ENCODE data around the gene ZBTB4.

ZBTB4 gene

DNA sequence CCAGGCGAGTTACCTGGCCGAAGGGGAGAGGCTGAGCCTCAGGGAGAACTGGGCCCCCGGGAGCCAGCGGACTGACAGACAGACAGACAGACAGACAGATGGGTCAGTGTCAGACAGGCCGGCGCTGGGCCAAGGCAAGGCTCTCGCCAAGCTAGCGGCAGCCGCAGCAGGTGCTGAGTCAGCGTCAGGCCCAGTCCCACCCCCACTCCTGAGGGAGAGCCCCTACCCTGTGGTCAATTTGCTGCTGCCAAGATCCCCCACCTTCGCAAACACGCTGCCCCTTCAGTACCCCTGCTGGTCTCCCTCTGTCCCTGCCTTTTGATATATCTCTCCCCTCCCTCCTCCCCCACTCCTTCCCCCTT lies 38.6 kb downstream of the ZBTB4 start:
- DNase-seq = no peak

DNA sequence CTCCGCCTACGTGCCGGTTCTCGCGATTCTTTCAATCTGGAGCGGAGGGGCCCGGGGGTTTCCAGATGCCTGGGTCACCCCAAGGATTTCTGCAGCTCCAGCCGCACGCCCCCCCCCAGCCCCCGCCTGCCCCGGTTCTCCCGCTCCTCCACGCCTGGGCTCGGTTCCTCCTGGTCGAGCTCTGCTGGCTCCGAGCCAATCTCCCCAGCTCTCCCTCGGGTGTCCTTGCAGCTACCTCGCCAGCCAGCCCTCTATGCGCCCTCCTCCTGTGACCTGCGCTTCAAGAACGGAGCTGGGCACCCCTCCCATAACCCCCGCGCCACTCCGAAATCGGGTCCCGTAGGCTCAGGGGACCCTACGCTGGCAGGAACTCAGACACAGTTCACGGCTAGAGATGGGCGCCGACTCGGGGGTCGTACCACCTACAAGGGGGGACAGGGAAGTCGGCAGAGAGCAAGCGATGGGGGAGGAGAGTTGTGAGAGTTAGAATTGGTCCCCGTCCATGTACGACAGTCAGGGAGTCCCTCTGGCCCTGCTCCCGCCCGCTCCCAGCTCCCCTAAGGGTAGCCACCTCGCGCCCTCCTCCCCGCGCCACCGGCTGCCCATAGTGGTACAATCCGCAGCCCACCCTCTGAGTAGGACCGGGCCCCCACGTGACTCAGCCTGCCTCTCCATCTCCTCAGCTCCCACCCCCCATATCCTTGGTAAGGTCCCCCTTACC lies 39.2 kb downstream of the ZBTB4 start:
- DNase-seq = peak; percentile 15

DNA sequence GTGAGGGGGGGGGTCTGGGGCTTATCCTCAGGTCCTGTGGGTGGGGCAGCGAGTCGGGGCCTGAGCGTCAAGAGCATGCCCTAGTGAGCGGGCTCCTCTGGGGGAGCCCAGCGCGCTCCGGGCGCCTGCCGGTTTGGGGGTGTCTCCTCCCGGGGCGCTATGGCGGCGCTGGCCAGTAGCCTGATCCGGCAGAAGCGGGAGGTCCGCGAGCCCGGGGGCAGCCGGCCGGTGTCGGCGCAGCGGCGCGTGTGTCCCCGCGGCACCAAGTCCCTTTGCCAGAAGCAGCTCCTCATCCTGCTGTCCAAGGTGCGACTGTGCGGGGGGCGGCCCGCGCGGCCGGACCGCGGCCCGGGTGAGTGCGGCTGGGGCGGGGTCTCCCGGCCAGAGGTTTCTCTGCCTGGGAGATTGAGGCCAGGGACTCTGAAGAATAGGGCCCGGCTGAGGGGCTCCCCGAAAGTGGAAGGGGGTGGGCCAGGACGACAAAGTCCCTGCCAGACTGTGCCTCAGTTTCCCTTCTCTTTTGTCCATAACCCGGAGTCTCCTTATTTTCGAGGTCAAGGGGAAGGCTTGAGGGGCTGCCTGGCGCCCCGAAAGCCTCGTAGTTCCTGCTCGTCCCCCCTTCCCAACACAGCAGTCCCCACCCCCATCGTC lies 39.8 kb downstream of the ZBTB4 start, which contains the start of gene FGF11:
Gene FGF11 (plus strand): TSS at position 51 of the 651 bp plus-strand sequence. CDS start 109 bp downstream, at position 160.
- DNase-seq = no peak

DNA sequence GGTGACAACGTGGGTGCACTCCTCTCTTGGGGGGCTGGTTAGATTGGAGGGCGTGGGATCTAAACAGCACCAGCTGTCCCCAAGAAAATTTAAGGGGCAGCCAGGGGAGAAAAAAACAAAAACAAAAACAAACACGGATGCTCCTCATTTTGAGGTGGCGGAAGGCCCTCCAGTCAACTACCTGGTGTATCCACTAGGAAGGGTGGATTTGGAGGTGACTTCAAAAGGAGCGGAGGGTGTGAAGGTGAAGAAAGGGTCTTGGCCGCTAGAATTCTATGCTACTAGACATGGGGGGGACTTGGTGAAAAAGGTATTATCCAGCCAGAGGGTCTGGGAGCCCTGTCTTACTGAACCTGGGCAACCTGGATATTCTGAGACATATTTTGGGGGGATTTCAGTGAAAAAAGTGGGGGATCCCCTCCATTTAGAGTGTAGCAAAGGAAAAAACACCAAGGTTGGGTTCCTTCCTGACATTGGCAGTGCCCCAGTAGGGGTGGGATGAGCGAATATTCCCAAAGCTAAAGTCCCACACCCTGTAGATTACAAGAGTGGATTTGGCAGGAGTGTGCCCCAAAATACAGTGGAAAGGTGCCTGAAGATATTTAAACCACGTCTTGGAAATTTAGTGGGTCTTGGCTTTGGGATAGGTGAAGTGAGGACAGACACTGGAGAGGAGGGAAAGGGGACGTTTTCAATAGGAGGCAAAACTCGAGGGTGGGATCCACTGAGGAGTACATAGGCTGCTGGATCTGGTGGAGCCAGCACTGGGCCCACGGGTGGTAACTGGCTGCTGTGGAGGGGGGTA lies 40.6 kb downstream of the ZBTB4 start:
- no peak for DNase-seq

DNA sequence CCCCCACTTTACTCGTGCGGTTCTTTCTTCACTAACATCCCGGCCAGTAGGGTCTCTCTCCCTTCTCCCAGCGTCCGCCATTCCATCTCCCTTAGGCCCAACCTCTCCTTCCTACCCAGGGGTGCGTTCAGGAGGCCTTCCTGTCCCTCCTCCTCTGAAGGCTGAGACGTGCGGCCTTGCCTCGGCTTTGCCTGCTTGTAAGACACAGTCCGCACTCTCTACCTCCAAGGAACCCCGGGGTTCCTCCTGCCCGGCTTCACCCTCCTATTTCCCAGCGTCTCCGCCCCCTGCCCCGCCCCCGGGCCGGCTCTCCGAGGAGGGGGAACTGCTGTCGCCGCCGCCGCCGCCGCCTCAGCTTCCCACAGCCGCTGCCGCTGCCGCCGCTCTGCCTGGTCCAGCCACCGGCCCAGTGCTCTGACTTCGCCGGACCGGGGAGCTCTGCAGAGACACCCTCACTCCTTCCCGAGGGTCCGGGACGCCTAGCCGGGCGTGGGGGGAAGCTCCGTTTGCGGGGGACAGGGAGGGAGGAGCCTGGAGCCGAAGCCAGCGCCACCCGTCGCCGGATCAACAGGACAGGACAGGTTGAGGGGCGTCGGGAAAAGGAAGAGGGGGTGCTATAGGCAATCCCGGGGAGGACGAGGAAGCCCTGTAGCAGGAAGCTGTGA lies 41.3 kb downstream of the ZBTB4 start:
- peak; percentile 35 for DNase-seq

DNA sequence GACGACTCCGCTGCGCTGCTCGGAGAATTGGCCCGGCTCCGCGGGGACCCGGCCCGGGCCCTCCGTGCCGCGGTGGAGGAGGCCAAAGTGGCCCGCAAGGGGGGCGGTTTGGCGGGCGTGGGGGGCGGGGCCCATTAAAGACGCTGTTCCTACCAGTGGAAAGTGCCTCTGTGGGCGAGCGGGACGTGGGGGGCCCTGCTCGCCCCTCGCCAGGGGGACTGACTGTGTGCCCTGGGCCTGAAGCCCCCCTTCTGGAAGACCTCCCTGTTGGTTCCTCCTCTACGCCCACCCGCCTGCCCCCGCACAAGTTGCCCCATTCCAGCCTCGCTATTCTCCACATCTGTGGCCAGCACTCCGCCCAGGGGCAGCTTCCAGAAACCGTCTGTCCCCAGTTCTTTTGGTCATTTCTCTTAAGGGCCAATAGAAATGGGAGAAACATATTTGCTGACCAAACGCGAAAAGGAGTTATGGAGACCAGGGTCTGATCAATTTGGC lies 42.0 kb downstream of the ZBTB4 start:
- no peak for DNase-seq

DNA sequence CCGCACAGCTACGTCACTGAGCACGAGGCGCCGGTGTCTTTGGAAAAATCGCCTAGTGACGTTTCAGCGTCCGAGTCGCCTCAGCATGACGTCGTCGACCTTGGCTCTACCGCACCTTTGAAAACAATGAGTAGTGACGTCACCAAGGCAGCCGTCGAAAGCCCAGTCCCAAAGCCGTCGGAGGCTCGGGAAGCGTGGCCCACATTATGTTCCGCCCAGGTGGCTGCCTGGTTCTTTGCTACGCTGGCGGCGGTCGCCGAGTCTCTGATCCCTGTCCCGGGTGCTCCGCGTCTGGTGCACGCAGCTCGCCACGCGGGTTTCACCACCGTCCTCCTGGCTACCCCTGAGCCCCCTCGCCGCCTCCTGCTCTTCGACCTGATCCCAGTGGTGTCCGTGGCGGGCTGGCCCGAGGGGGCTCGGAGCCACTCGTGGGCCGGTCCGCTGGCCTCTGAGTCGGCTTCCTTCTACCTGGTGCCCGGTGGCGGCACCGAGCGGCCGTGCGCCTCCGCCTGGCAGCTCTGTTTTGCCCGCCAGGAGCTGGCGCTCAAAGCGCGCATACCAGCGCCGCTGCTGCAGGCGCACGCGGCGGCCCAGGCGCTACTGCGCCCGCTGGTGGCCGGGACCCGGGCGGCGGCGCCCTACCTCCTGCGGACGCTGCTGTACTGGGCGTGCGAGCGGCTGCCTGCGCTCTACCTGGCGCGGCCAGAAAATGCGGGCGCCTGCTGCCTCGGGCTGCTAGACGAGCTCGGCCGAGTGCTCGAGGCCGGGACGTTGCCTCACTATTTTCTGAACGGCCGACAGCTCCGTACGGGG lies 42.7 kb downstream of the ZBTB4 start:
- DNase-seq = peak; percentile 80

DNA sequence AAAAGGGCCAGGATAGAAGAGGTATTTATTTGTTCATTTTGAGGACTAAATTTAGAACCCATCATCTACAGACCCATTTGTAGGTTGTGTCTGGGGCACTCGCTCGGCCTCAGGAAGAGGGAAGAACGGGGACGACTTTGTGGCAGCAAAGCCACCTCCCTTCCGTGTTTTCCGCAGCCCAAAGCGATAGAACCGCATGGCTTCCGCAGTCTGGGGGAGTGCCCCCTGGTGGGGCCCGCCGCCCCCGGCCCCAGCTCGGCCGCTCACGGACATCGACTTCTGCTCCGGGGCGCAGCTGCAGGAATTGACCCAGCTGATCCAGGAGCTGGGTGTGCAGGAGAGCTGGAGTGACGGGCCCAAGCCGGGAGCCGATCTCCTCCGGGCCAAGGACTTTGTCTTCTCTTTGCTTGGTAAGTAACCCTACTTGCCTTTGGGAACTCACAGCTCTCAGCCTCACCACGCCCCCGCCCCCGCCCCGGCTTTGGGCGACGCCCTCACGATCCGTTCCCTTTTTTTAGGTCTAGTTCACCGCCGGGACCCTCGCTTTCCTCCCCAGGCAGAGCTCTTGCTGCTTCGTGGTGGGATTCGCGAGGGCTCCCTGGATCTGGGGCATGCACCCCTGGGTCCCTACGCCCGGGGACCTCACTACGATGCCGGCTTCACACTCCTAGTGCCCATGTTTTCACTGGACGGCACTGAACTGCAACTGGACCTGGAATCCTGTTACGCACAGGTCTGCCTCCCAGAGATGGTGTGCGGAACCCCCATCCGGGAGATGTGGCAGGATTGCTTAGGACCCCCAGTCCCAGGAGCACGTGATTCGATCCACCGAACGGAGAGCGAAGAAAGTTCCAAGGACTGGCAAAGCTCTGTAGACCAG lies 43.5 kb downstream of the ZBTB4 start:
- DNase-seq = peak; percentile 72

DNA sequence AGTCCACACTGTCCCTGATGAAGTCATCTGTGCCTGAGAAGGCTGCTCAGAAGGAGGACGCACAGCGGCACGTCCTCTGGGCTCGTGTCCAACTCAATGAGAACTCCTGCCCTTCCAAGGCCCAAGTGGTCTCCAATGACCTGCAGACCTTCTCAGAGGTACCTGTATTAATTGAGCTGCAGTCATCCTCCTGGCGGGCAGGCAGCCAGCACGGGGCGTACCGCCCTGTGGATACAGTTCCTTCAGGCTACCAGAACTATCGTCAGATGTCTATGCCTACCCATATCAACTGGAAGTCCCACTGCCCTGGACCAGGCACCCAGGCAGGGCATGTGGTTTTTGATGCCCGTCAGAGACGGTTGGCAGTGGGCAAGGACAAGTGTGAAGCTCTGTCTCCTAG lies 47.1 kb downstream of the ZBTB4 start:
- no peak for DNase-seq

DNA sequence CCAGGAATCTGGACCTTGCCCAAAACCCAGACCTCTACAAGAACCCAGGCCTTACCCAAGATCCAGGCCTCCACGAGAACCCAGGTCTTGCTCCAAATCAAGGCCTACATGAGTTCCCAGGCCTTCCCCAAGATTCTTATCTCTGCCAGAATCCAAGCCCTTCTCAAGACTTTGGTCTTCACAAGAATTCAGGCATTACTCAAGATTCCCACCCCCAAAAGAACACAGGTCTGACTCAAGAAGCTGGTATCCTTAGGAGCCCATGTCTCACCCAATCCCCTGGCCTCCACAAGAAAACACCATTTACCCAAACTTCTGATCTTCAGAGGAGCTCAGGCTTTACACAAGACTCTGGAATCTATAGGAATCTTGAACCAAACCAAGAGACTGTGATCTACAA lies 48.2 kb downstream of the ZBTB4 start:
- DNase-seq = no peak

DNA sequence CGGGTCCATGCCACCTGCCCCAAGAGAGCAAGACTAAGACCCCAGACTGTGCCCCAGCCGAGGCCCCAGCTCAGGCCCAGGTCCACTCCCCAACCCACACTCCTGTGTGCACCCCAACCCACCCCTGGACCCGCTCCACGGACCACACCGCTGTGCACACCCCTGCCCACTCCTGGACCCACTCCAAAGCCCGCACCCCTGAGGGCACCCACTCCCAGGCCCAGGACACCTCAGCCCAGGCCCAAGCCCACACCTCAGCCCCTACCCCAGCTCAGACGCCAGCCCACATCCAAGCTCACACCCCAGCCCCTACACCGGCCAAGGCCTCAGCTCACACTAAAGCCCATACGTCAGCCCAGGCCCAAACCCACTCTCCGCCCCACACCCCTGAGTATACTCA lies 49.7 kb downstream of the ZBTB4 start:
- DNase-seq = no peak

DNA sequence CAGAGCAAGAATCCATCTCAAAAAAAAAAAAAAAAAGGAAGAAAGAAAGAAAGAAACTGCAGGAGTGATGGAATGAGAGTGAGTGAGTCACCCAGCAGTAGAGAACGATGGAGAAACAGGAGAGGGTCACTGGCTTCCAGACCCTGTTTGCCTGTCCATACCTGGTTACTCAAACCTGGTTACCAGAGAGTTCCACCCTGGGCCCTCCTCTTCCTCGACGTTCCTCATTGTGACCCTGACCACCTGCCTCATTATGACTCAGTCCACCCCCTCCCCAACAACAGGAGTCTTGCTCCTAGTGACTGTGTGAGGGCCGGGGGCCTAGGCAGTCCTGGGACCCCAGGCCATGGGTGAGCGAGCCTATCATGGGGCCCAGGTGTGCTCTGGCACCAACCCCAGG lies 50.9 kb downstream of the ZBTB4 start, which contains the start of gene SPEM3:
Gene SPEM3 (plus strand): TSS at position 301 of the 400 bp plus-strand sequence. CDS start 46 bp downstream, at position 347.
- no peak for DNase-seq

DNA sequence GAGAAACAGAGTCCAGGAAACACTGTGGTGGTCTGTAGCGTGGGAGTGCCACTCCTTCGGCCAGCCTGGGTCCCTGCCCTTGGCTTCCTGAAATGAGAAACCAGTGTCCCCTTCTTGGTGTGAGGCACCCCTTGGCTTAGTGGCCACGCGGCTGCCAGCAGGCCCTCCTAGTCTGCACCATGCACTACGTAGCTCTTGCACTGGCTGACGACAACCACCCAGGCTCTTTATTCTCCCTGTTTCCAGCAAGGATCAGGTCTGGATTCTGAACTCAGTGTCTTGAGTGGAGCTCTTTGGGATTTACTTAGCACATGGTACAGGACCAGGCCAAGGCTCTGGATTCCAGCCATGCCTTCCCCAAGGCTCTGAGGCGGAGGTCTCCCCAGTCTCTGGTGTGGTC lies 51.9 kb downstream of the ZBTB4 start:
- DNase-seq = no peak

DNA sequence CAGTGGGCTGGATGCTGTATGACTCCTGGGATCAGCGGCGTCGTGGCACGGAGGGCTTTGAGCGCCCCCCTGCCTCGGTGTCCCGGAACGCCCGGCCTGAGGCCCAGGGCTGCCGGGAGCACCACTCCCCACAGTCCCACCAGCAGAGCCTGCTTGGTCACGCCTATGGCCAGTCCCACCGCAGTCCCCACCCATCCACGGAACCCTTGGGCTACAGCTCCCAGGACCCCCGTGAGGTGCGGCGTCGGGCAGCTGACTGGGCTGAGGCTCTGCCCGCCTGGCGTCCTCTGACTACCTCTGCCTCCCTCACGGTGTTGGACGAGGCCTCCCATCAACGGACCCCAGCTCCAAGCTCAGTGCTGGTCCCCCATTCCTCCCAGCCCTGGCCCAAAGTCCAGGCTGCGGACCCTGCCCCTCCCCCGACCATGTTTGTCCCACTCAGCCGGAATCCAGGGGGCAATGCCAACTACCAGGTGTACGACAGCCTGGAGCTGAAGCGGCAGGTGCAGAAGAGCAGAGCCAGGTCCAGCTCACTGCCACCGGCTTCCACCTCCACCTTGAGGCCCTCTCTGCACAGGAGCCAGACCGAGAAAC lies 52.4 kb downstream of the ZBTB4 start:
- DNase-seq = no peak

DNA sequence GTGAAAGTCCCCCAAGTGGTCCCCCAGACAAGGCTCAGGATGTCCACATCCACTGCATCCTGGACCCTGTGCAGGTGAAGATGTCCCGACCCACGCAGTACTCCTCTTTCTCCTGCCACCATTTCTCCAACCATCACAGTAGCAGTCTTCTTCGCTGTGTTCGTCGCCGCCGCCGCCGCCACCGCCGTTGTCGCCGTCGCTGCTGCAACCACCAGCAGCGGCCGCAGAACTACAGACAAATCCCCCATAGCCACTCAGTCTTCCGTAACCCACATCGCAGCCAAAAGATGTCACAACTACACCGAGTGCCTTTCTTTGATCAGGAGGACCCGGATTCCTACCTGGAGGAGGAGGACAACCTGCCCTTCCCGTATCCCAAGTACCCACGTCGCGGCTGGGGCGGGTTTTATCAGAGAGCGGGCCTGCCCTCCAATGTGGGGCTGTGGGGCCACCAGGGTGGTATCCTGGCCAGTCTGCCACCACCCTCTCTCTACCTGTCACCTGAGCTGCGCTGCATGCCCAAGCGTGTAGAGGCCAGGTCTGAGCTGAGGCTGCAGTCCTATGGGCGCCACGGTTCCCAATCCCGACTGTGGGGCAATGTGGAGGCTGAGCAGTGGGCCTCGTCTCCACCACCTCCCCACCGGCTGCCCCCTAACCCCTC lies 53.1 kb downstream of the ZBTB4 start:
- no peak for DNase-seq

DNA sequence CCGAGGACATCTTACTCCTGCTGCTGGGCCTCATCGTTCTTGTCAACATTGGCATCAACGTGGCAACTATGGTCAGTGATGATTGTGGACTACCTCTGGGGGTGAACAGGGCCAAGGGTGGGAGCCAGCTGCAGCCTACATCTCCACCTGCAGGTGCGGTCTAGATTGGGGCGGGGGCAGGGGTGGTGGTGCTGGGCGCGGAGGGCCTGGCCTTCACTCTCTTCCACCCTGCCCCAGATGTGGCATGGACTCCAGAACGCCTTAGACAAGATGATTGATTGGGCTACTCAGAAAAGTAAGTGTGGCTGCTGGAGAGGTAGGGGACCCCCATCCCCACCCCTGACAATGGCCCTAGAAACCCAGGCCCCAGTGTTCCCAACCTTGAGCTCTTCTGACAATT lies 53.7 kb downstream of the ZBTB4 start:
- no peak for DNase-seq

DNA sequence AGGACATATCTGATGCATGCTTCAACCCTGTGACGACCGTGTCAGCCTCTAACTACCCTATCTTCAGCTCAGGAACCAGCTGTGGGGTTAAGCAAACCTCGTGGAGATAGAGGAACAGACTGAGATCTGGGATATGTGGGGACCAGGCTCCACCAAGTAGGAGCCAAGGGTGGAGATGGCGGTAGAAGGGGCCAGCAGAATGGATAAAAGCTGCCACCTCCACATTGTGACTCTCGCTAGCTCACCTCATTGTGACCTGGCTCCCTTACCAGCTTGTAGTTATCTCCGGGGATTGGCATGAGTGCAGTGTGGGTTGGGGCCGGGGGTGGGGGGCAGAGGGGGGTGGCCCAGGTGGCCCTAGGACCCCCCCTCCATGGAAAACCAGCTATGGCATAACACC lies 54.1 kb downstream of the ZBTB4 start, which contains the start of gene SPEM2:
Gene SPEM2 (plus strand): TSS at position 301 of the 400 bp plus-strand sequence. CDS start 73 bp downstream, at position 374.
- DNase-seq = no peak

DNA sequence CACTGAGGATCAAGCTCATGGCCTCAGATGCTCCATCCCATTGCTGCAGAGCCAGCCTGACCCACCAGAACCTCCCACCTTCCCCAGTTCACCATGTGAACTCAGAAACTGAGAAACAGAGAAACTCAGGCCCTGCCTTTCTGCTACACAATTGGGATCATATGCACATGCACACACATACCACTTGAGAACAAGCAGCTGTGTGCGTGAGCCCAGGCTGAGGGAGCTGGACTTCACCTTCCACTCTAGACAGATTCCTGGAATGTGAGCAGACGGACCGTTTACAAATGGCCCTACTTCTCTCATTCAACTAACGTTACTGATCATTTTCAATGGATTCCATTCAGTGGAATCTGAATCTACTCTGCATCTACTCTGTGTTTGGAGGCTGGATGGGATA lies 55.8 kb downstream of the ZBTB4 start:
- DNase-seq = no peak

DNA sequence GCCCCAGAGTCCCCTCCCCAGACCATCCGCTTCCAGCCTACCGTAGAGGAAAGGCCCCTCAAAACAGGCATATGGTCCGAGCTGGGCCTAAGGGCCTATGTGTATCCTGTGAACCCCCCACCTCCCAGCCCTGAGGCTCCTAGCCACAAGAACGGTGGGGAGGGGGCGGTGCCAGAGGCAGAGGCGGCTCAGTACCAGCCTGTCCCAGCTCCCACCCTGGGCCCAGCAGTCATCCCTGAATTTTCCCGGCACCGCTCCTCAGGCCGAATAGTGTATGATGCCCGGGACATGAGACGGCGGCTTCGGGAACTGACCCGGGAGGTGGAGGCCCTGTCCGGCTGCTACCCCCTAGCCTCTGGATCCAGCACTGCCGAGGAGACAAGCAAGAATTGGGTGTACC lies 58.2 kb downstream of the ZBTB4 start:
- no peak for DNase-seq
